HEK293 (cell line): Measurements from ENCODE around the gene SOX6.

Experiments used
- ZNF132 ChIP-seq: fragments of 450-650 bp; formaldehyde crosslinking; IDR thresholded peaks from 2 replicates; pipeline ENCODE4 v1.5.1; 2017; ENCODE audit warnings: missing biosample characterization, missing genetic modification characterization, borderline replicate concordance
- TF ChIP-seq, protein P1 (sequence below): fragments of 450-650 bp; formaldehyde crosslinking; IDR thresholded peaks from 2 replicates; pipeline ENCODE4 v1.5.1; 2016; ENCODE audit warnings: missing biosample characterization, missing genetic modification characterization
- TF ChIP-seq, protein P2 (sequence below): fragments of 450-650 bp; formaldehyde crosslinking; IDR thresholded peaks from 2 replicates; pipeline ENCODE4 v1.5.1; 2016; ENCODE audit warnings: missing biosample characterization, missing genetic modification characterization

DNA sequence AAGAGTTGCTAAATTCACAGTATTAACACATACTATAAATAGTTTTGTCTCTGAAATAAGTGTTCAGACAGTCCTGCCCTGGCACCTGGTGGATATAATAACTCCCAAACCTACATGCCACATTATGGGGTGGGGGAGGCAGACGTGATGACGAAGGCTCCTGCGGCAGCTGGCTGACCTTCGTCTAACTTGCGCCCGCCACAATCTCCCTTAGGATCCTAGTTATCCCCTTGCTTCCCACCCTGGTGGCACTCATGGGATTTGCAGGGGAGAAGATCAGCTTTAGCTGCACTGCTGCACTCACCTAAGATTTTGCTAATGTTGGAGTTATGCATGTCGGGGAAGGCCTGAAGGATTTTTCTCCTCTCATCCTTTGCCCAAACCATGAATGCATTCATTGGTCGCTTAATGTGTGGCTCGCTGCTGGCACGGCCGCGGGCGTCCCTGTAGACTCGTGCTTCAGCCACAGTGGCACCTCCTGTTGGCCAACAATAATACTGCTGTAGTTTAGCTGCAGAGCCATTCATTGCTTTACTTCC is 367.6 kb downstream of the SOX6 start:
- TF ChIP-seq, protein P1, sequence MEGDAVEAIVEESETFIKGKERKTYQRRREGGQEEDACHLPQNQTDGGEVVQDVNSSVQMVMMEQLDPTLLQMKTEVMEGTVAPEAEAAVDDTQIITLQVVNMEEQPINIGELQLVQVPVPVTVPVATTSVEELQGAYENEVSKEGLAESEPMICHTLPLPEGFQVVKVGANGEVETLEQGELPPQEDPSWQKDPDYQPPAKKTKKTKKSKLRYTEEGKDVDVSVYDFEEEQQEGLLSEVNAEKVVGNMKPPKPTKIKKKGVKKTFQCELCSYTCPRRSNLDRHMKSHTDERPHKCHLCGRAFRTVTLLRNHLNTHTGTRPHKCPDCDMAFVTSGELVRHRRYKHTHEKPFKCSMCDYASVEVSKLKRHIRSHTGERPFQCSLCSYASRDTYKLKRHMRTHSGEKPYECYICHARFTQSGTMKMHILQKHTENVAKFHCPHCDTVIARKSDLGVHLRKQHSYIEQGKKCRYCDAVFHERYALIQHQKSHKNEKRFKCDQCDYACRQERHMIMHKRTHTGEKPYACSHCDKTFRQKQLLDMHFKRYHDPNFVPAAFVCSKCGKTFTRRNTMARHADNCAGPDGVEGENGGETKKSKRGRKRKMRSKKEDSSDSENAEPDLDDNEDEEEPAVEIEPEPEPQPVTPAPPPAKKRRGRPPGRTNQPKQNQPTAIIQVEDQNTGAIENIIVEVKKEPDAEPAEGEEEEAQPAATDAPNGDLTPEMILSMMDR (tag by site-specific recombination): no peak
- TF ChIP-seq, protein P2, sequence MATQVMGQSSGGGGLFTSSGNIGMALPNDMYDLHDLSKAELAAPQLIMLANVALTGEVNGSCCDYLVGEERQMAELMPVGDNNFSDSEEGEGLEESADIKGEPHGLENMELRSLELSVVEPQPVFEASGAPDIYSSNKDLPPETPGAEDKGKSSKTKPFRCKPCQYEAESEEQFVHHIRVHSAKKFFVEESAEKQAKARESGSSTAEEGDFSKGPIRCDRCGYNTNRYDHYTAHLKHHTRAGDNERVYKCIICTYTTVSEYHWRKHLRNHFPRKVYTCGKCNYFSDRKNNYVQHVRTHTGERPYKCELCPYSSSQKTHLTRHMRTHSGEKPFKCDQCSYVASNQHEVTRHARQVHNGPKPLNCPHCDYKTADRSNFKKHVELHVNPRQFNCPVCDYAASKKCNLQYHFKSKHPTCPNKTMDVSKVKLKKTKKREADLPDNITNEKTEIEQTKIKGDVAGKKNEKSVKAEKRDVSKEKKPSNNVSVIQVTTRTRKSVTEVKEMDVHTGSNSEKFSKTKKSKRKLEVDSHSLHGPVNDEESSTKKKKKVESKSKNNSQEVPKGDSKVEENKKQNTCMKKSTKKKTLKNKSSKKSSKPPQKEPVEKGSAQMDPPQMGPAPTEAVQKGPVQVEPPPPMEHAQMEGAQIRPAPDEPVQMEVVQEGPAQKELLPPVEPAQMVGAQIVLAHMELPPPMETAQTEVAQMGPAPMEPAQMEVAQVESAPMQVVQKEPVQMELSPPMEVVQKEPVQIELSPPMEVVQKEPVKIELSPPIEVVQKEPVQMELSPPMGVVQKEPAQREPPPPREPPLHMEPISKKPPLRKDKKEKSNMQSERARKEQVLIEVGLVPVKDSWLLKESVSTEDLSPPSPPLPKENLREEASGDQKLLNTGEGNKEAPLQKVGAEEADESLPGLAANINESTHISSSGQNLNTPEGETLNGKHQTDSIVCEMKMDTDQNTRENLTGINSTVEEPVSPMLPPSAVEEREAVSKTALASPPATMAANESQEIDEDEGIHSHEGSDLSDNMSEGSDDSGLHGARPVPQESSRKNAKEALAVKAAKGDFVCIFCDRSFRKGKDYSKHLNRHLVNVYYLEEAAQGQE (tag by site-specific recombination): no peak
- TF ChIP-seq ZNF132 (tag by site-specific recombination): no peak
